Activated CD4-positive, CD25-positive, alpha-beta regulatory T cell (primary cell): Measurements from ENCODE around the gene MUC12.
"Not testable (repeated sequence)": the region's sequence is repeated elsewhere in the genome, so short reads cannot be mapped to it uniquely, and the experiment has no call there.

Experiments
- DNase-seq, 4 experiments: peaks; one replicate each; lab custom pipeline; 2025; lab: John Stamatoyannopoulos, UW

MUC12 gene, protein sequence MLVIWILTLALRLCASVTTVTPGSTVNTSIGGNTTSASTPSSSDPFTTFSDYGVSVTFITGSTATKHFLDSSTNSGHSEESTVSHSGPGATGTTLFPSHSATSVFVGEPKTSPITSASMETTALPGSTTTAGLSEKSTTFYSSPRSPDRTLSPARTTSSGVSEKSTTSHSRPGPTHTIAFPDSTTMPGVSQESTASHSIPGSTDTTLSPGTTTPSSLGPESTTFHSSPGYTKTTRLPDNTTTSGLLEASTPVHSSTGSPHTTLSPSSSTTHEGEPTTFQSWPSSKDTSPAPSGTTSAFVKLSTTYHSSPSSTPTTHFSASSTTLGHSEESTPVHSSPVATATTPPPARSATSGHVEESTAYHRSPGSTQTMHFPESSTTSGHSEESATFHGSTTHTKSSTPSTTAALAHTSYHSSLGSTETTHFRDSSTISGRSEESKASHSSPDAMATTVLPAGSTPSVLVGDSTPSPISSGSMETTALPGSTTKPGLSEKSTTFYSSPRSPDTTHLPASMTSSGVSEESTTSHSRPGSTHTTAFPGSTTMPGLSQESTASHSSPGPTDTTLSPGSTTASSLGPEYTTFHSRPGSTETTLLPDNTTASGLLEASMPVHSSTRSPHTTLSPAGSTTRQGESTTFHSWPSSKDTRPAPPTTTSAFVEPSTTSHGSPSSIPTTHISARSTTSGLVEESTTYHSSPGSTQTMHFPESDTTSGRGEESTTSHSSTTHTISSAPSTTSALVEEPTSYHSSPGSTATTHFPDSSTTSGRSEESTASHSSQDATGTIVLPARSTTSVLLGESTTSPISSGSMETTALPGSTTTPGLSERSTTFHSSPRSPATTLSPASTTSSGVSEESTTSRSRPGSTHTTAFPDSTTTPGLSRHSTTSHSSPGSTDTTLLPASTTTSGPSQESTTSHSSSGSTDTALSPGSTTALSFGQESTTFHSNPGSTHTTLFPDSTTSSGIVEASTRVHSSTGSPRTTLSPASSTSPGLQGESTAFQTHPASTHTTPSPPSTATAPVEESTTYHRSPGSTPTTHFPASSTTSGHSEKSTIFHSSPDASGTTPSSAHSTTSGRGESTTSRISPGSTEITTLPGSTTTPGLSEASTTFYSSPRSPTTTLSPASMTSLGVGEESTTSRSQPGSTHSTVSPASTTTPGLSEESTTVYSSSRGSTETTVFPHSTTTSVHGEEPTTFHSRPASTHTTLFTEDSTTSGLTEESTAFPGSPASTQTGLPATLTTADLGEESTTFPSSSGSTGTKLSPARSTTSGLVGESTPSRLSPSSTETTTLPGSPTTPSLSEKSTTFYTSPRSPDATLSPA (N-terminal part only)

GRCh38 chr7:100969066-100969615, at the start of gene MUC12:
TSS of gene MUC12 (plus strand) at chr7:100969565. CDS start at chr7:100969623, 58 bp downstream.
- DNase-seq: no peak

DNA sequence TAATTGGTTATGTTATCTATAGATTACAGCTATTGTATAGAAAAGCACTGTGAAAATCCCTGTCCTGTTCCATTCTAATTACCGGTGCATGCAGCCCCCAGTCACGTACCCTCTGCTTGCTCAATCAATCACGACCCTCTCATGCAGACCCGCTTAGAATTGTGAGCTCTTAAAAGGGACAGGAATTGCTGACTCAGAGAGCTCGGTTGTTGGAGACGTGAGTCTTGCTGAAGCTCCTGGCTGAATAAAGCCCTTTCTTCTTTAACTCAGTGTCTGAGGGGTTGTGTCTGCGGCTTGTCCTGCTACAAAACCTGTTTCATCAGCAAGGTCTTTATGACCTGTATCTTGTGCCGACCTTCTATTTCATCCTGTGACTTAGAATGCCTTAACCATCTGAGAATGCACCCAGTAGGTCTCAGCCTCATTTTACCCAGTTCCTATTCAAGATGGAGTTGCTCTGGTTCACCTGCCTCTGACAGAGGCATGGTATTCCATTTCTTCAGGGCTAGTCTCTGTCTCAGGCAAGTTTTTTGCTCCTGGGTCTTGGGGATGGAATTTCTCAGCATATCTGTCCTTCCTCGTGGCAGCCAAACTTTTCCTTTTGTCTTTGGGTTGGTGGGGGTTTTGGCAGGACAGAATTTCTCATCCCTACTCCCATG, 49.5 kb upstream of the MUC12 start:
- not testable (repeated sequence) for DNase-seq

GRCh38 chr7:100921039-100921438, 48.3 kb upstream of the MUC12 start:
- DNase-seq: no peak

DNA sequence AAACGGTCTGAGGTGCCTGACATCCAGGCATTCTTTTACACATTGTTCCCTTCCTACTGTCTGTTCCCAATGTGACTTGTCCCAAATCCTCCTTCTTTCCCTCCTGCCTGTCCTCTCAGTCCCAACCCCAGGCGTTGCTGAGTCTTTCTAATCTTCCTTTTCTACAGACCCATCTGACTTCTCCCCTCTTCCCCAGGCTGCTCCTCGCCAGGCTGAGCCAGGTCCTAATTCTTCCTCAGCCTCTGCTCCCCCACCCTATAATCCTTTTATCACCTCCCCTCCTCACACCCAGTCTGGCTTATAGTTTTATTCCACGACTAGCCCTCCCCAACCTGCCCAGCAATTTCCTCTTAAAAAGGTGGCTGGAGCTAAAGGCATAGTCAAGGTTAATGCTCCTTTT, 45.7 kb upstream of the MUC12 start:
- not testable (repeated sequence) for DNase-seq

DNA sequence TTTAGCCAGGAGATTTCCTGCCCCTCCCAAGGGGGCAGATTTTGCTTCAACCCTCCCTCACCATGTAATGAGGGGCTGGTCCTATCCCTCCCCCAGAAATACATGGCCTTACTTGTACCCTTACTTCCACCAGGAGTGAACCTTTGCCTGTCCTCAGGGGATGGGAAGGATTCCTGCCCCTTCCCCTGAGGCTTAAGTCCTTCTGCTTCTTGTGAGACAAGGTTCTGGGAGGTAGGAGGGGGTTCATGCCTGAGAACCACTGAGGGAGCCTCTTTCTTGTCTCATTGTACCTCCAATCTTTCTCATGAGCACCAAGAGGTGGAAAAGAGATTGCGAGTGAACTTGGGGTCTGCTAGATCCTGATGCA, 39.6 kb upstream of the MUC12 start:
- no peak for DNase-seq

DNA sequence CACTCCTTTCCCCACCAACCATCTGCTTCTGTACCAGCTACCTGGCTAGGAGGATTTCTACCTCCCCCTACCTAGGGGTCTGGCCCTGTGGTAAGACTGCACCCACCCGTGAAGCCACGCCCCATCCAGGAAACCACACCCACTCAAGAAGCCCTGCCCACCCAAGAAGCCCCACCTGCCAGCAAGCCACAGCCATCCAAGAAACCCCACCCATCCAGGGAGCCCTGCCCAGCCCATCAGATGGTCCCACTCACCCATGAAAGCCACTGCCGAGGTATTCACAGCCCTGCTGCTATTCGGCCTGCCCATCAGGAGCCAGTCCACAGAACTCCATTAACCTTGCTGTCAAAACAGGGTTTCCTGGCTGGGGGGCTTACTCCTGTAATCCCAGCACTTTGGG, 35.6 kb upstream of the MUC12 start:
- no peak for DNase-seq

DNA sequence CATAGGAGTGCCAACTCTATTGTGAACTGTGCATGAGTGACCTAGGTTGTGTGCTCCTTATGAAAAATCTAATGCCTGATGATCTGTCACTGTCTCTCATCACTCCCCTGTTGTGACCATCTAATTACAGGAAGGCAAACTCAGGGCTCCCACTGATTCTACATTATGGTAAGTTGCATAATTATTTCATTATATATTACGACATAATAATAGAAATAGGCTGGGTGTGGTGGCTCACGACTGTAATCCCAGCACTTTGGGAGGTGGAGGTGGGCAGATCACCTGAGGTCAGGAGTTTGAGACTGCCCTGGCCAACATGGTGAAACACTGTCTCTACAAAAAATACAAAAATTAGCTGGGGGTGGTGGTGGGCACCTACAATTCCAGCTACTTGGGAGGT, 34.0 kb upstream of the MUC12 start:
- DNase-seq: not testable (repeated sequence)

GRCh38 chr7:100936167-100936566, 33.2 kb upstream of the MUC12 start:
- DNase-seq: not testable (repeated sequence)

GRCh38 chr7:100942045-100942774, 27.2 kb upstream of the MUC12 start:
- no peak for DNase-seq

DNA sequence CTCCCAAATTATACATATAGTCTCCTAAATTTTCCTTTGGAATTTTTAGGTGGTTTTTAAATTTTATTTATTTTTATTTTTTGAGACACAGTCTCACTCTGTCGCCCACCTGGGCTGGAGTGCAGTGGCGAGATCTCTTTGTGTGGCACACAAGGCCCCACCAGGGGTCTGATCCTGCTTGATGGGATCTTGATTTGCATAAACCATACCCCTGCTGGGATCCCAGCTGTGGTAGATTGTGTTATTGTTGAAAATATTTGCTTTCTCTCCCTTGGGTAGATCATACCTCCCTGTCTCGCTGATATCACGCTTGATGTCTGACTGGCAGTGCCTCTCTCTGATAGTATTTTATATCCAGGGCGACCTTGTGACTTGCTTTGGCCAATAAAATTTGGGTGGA, 25.7 kb upstream of the MUC12 start:
- no peak for DNase-seq

DNA sequence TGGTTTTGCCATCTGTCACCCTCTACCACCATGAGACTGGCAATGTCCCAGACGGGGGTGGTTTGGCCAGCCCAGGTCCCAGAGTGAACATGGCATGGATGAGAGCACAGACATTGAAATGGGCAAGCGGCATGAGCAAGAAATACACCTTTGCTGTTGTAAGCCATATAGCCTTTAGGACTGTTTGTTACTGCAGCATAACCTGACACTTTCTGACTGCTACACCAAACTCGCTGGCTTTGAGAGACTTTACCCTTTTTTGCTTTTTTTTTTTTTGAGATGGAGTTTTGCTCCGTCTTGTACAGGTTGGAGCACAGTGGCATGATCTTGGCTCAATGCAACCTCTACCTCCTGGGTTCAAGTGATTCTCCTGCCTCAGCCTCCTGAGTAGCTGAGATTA, 25.2 kb upstream of the MUC12 start:
- DNase-seq: no peak

DNA sequence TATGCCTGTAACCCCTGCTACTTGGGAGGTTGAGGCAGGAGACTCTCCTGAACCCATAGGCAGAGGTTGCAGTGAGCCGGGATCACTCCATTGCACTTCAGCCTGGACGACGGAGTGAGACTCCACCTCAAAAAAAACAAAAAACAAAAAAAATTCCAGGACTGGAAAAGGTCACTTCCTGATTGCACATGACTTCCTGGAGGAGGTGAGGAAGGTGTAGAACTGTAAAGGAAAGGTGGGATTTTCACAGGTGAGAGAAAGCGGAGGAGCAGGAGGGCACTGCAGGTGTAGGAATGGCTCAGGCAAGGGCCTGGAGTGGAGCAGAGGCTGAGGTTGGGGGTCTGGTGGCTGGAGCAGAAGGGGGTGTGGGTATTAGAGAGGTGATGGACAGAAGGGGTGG, 23.3 kb upstream of the MUC12 start:
- DNase-seq: no peak

DNA sequence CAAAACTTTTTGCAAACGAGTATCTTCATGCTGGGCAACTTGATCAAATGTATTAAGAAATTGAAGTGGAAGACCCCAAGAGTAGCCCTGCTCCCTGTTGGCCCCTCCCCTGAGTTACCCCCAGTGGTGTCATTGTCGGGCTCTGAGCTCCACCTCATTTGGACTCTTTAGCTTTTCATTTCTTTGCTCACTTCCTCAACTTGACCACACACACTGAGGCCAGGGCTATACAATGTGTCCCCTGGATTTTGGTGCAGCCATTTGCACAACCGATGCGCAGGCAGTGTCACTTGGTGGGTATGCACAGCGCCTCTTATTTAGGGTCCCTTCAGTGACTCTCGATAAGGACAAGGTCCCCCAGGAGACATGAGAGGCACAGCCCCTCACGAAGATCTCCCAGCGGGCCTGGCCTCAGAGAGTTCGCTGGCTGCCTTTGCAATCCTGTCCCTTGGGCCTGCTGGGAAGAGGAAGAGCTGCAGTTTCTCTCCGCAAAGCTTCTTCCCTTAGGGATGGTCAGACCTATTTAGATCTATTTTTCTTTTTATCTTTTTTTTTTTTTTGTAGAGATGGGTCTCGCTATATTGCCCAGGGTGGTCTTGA, 22.5 kb upstream of the MUC12 start:
- DNase-seq: no peak

GRCh38 chr7:100947792-100948191, 21.6 kb upstream of the MUC12 start:
- no peak for DNase-seq

- DNase-seq: no peak
Measured at GRCh38 chr7:100949227-100949932, 20.0 kb upstream of the MUC12 start, which contains the start of gene MUC3A. TSS of gene MUC3A (plus strand) at chr7:100949534. CDS start at chr7:100949625, 91 bp downstream.

- no peak for DNase-seq
Measured at GRCh38 chr7:100949933-100950443, 19.4 kb upstream of the MUC12 start.

DNA sequence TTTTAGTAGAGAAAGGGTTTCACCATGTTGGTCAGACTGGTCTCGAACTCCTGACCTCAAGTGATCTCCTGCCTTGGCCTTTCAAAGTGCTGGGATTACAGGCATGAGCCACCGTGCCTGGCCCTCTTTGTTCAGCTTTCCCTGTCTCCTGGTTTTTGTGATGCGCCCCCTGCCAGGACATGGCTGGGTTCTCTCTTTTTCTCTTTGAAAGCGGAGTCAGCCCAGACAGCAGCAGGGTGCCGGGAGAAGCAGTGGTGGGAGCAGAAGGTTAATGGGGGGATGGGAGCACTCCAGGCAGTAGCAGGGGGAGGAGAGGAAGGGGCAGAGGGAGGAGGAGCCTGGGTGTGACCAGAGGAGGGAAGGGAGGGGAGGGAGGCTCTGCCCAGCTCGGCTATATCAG, 18.2 kb upstream of the MUC12 start:
- no peak for DNase-seq

DNA sequence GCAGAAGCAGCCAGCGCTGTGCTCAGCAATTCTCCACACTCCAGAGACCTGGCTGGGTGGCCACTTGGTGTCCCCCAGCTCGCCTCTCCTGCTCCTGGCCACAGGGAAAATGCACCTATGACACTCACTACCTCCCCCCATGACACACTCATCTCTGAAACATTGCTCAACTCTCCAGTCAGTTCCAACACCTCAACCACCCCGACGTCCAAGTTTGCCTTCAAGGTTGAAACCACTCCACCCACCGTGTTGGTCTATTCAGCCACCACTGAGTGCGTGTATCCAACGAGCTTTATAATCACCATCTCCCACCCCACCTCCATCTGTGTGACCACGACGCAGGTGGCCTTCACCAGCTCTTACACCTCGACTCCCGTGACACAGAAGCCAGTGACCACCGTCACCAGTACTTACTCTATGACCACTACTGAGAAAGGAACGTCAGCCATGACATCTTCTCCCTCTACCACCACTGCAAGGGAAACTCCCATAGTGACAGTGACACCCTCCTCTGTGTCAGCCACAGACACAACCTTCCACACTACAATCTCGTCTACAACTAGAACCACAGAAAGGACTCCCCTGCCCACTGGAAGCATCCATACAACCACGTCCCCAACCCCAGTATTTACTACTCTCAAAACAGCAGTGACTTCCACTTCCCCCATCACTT, 17.3 kb upstream of the MUC12 start:
- DNase-seq: no peak

GRCh38 chr7:100952641-100953040, 16.7 kb upstream of the MUC12 start:
- DNase-seq: no peak
